Fibroblast of skin of left biceps (primary cell): ENCODE results near the gene DCN.
A peak's percentile ranks its signal among the peaks of the same experiment; 100 is the strongest.

Experiments used
- DNase-seq, 2 experiments: peaks; one replicate each; pipeline ENCODE4 v3.0.0-alpha.2; 2013; ENCODE audit warnings: low read depth in 2 of 2

Gene DCN

DNA sequence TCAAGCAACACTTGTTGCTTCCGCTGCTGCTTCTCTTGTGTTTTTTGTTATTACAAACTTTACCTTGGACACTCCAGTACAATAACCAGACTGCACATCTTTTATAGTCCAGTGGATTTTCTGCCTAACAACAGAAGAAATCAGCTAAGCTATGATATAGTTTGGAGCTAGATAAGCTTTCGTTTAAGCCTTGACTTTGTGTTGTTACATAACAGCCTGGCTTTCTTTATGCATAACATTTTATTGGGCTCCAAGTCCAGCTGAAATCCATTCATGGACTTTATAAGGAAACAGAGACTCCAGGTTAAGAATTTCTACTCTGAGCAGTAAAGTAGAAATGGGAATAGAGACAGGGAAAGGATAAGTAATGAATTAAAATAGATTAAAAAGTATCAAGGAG, 3.5 kb upstream of the DCN start:
- DNase-seq = no peak

DNA sequence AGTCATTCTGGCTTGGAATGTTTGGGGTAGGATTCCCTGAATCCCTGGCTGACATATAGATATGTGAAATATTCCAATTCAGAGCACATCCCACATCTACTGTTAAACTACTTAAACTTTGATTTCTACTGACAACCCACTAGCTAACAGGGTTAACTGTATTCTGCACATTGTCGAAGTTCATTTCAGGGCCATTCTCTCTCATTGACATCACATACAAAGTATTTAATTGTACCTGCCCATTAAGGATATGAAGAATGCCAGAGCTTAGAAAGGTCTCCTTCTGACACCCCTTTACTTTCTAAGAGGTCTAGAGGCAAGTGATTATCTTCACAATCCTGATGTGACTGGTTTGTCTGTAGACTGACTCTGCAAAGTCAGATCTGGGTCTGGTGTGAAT, 2.8 kb upstream of the DCN start:
- no peak for DNase-seq

DNA sequence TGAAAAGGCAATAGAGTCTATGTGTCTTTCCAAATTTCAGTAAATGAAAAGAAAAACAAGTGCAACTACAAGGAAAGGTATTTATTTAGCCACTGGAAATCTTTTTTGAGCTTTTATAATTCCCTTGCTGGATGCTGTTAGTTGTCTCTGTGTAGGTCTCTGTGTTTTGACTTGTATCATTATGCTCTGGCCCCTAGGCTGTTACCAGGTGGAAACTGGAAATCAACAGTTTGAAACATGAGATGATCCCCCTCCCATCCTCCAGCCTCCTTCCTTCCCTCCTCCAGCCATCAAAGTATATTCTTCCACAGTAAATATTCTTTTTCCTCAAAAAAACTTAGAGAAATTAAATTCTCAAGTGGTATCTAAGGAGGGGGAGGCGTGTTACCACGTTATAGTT, 934 bp upstream of the DCN start:
- DNase-seq = no peak

DNA sequence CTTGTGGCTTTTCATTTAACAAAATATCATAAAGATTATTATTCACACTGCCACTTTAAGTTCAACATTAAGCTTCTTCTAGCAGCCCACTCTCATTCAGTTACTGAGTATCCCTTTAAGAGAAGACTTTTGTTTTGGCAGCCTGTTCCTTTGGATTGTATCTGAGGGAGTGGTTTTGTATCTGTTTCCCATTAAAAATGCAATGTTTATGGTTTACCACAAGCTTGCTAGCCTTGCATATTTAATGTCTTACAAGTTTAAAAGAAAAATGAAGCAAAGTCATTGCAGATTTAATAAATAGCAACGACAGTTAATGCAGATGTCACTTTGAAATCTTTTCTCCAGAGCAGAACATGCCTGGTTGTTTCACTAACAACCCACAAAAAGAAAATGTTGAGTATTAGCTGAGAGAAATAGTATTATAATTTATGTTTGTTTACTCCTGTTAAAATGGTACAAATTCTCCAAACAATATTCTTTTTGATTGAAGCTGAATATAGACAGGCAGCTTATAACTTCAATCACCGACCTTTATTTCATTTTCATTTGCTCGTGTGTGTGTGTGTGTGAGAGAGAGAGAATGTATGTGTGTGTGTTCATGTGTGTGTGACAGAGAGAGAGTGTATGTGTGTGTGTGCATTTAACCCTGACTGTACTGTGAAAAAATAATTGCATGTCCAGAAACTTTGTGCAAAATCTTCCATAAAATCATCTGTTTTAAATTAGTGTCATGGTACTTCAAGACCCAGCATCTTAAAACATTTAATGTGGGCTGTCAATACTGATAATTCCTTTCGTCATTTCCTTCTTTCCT, 1.8 kb downstream of the DCN start:
- DNase-seq = peak; percentile 87 to 90

DNA sequence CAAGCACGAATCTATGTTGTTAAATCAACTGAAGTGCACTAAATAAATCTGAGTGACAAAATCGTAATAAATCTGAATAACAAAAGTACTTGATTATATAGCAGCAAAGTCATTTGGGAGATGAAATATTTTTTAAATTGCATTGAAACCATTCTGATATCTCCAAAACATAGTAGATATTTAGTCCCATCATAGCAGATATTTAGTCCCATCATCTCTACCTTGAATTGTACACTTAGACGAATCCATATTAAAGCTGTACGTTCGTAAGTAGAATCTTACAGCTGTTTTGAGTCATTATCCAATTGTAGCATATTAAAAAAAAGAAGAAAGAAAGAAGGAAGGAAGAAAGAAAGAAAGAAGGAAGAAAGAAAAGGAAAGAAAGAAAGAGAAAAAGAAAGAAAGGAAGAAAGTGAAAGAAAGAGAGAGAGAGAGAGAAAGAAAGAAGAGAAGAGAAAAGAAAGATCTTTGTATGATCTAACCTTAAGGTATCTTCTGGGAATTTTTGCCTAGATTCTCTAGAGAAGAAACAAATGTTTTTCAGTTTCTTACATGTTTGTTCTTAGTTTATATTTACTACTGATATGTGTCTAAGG, 2.6 kb downstream of the DCN start:
- DNase-seq = no peak

DNA sequence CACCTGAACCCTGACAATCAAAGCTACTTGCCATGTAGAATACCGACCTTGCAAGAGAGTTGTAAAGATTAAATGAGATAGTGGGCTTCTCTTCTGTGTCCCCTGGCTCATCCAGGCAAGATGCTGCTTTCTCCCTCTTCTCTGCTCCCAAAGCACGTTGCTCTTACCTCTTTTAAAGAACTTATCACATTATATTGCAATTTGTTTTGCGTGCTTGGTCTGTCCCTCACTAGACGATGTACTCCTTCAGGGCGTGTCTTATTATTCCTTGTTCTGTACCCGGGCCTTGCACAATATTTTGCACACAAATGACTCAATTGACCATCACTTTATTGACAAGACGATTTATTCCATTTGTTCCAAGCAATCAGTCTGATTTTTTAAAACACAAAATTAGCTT, 3.3 kb downstream of the DCN start:
- no peak for DNase-seq

DNA sequence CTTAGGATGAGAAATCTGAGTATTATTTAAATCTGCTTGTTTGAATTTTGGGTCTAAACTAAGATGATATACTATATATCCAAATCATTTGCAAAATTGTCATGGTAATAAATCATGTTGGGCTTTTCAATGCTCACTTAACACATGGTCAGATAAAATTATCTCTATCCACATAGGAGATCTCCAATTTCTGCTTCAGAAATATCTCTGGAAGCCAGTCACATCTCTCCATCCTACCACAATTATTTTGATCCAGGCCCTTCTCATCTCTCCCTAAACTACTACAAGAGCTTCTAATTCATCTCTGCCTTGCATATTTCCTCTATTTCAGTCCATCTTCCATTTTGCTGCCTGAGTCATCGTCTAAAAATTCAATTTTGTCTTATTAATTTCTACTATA, 3.8 kb downstream of the DCN start:
- DNase-seq = no peak

DNA sequence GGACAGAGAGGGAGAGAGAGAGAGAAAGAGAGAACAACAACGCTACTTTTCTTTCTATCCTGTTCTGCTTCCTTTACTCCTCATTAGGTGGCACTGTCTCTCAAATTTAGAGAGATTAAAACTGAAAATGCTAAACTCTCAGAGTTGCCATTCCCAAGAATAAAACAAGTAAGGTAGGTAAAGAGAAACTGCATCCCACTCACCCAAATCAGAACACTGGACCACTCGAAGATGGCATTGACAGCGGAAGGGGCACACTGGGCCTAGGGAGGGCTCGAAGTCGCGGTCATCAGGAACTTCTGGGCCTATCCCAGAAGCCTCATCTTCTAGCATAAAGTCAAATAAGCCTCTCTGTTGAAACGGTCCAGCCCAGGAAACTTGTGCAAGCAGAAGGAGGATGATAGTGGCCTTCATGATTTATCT, 4.5 kb downstream of the DCN start:
- DNase-seq = peak in 1 of 2 experiments; percentile 30

DNA sequence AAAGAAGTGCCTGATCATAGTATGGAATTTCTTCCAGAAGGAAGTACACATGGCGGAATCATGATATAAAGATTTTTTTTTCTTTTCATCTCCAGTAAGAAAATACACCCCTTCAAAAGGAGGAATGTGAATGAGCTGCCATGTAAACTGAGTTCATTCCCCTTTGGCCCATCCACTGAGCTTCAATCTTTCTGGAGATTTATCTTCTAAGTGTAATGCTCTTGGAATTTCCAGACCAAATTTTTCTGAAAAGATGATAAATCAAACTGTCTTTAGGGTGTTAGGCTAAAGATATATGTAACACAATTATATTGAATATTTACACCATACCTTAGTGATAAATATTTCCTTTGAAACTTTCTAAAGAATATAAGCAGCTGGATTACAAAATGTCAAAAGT, 5.2 kb downstream of the DCN start:
- DNase-seq = peak; percentile 51 to 52

DNA sequence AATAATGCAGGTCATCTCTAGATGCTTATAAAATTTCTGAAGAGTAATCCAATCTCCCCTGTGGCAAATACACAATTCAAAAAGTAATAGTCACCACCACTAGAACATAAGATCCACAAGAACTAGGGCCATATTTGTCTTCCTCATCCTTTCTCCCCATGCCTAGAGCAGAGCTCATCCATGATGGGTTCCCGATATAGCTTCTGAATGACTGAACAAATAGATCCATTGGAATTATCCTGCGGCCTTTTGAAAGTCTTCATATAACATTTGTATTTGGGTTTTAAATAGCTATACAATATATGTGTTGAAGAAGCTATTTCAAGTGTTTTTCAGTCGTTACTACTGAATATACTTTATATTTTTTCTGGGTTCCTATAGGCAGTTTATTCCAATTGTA, 5.7 kb downstream of the DCN start:
- no peak for DNase-seq

DNA sequence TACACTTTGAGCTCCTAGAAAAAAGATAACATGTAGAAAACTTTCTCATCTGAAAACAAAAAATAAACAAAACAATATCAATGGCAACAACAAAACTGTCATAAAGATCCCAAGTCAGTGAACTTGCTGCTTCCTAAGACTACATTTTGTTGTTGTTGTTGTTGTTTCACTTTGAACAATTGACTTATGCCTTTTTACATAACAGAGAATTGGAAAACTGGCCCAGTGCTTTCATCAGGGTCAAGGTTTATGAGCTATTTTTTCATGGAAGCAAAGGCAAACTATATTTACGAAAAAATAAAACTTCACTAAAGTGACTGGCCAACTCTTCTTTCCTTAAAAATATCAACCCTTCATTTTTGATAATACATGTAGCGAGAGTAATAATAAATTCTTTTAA, 6.3 kb downstream of the DCN start:
- no peak for DNase-seq

DNA sequence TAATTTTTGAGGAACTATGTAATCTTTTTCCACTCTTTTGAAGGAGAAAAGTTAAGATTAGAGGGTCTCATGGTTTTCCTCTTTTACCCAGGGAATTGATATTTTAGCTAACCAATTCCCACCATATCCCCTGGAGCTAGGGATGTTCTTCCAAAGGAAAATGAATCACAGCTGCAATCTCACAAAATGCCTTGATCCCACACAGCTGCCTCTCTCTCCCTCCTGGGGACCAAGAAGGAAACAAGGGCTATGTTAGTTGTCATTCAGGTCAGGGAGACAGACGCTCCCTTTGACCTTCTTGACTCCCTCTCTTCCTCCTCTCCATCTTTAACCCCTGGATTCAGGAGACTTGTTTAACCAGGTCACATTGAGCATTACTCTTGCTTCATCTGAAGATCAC, 9.5 kb downstream of the DCN start:
- DNase-seq = no peak

DNA sequence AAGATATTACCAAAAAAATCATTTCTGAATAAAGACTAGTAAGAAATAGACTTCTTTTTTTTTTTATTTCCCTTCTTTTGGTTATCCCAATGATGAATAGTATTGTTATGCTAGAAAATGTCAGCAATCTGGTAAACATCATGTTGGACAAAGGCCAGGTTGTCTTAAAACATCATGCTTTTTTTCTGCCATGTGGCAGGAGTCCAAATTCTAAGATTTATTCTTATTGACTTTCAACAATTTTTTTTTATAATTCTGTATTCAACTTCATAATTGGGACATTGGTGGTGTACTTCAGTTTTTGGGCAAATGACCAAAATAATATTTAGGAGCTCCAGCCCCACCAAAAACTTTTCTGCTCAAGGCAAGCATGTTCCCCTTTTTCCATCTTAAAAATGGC, 10.5 kb downstream of the DCN start:
- no peak for DNase-seq

DNA sequence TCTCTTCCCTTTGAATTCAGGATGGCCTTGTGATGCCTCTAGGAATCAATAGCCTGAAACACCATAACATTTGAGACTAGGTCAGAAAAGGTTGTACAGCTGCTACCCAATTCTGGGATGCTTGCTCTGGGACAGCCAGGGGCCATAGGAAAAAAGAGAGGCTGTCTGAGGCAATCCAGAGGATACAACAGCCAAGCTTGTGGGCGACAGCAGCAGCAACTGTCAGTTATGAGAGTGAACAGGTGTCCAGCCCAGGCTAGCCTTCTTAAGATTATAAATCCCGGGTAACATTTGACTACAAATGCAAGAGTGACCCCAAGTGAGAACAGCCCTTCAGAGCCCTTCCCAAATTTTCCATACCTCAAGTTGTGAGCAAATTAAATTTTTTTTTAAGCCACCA, 11.1 kb downstream of the DCN start:
- DNase-seq = no peak

DNA sequence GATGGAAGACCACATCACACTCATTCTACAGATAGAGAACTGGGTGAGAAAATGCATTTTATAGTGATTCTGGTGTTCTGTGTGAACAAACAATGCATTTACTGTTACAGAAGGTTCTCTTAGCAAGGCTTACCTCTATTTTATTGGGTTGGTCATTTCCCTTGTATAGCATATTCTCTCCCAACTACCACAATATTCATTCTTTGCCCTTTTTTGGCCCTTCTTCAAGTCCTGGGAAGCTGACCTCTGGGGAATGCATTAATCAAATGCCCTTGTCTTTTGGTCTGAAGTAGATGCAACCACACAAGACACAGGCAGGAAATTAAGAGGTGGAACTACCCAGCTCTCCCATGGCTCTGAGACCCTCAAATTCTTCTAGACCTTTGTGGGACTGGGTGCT, 19.5 kb downstream of the DCN start:
- no peak for DNase-seq

DNA sequence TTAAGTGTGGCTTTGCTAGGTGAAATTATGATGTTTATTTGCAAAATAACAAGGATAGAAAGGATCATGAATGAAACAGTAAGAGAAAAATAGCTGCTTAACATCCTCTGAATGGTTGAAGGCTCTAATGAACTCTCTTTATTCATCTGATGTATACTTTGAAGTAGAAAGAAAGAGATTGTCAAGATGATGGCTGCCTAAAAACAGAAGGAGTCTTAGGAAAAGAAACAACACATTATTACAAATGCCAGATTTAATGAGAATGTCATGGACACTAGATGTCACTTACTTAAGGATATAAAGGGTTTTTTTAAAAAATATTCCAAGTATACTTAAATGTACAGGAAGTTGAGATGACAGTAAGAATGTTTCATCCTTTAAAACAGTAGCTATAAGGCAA, 21.6 kb downstream of the DCN start:
- no peak for DNase-seq

DNA sequence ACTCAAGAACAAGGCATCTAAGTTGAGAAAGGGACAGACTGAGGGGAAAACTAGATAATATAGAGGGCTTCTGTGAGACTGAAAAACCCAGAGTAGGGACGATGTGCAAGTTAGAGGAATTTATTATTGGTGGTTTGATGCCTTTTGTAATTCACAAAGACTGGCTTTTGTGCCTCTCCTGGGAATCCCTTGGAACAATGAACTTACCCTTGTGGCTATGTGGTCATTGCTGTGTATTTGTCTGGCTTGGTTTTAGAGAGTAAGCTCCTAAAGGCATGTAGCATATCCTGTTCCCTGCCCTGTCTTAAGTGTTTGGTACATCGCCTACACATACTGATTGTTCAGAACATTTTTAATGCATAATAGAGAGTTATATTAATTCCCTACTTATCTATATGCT, 26.6 kb downstream of the DCN start:
- DNase-seq = no peak

DNA sequence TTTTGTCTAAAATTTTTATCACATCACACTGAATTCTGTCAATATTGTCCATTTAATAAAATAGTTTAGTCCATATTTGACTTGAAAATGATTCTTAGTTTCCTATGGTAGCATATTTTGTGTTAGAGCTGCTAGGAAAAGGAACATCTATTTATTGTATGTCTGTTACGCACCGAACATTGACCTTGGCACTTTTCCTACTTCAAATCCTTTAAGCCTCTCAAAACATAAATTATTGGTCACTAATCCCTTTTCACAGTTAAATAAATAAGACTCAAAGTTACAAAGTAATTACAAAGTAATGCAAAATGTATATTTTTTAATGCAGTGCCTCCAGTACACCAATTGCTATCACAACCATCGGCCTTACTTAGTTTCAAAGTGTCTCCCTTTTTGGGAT, 28.5 kb downstream of the DCN start:
- DNase-seq = no peak

DNA sequence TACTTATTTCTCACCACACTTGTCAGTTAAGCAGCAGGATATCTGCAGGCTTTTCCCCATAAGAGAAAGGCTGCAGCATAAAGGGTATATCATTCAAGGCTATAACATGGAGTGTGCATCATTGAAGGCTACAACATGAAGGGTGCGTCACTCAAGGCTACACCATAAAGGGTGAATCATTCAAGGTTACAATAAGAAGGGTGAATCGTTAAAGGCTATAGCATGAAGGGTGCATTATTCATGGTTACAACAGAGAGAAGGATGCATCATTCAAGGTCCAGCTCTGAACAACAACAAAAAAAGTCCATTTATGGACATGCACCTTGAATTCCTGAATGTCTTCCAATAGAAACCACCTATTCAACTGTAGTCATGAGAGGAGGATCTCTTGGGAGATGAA, 38.6 kb downstream of the DCN start:
- DNase-seq = no peak

DNA sequence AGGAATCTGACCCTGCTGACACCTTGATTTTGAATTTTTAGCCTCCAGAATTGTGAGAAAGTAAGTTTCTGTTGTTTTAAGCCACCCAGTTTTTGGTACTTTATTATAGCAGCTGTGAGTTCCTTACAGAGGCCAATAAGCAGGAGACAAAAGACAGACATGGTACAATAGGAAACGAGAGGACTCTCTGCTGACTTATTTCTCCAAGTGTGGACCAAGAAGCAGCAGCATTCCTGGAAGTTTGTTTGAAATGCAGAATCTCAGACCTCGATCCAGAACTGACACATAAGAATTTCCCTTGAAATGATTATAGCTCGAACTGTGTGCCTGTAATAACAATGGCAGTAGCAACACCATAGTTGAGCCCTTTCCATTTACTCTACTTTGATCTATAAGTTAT, 39.4 kb downstream of the DCN start:
- DNase-seq = no peak

DNA sequence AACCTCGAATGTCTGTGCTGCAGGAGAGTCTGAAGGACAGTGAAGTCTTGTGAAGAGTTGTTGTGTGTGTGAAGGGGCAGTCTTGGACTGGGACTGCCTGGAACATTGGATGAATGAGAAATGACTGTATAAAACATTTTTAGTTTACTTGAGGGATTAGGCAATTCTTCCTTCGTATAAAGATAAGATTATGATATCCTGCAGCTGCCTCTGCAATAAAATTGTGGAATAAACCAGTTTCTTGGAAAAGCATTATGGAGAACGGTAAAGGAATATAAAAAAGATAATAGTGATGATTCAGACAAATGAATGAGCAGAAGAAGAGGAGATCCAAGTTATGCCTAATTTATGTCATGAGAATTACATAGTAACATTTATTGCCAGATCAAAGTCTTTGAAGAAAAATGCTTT, 40.4 kb downstream of the DCN start:
- no peak for DNase-seq

DNA sequence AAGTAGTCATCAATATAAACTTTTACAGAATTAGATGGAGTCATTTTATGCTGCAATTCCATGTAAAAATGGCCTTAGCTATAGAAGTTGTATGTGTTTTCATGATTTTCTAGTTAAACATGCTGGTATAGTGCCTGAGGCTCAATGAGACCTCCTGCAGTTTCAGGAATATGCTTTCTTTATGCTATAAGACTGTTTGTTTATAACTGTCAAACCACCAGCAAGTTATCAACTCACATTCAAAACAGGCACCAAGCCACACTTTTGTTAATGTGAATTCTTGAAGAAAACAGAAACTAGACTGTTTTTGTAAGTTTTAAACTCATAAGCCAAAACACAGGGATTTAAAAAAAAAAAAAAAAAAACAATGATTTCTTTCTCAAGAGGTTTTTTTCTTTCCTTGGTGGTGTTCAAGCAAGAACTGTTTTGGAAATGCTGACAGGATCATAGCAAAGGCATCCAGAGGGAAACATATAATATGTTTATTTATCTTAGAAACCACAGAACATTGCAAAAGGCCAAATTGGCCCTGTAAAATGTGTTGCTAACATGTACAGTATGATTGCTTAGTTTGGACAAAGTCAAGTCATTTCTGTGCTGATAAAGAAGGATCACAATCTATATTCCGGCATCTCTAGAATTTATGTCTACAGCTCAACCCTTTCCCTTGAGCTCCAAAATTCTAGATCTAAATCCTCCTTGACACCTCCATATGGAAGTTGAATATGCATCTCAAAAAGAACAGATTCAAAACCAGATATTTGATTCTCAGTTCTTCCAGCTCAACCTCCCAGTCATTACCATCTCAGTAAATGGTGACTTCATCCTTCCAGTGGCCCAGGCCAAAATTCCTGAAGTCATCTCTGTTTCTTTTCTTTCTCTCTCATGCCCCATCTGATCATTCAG, 42.3 kb downstream of the DCN start:
- DNase-seq = peak; percentile 81 to 84

DNA sequence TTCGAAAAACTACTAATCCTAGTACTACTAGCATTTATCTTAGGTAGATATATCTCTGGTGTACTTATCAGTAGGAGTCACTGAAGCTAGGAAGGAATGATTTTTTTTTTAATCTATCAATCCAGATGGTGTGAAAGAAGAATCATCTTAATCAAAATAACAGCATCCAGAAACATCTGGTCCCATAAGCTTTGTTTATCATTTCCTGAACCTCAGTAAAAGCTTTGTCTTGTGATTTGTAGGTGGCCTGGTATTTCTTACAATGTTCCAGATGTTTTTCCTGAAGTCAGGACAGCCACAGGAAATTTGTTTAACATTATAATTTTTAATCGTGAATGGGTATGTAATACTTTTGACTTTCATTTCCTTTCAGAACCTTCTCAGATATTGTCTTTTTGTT, 43.3 kb downstream of the DCN start:
- no peak for DNase-seq
